SK-N-SH (cell line): ENCODE results near the gene NT5C.

Source experiments
- EP300 ChIP-seq, 2 experiments: IDR thresholded peaks; 2 replicates each; pipeline versions ENCODE4 v1.4.0 to v1.6.1; 2012; ENCODE audit warnings: borderline replicate concordance in 1 of 2, low read depth in 1 of 2, low read length in 1 of 2
- FOXM1 ChIP-seq: IDR thresholded peaks from 2 replicates; pipeline ENCODE4 v1.4.0; 2012; ENCODE audit warnings: low read depth, mild to moderate bottlenecking
- GABPA ChIP-seq: IDR thresholded peaks from 2 replicates; pipeline ENCODE4 v1.4.0; 2012; ENCODE audit warnings: low read depth, mild to moderate bottlenecking
- NRF1 ChIP-seq: IDR thresholded peaks from 2 replicates; pipeline ENCODE4 v1.6.1; 2012; ENCODE audit warnings: low read depth, mild to moderate bottlenecking, low read length
- TF ChIP-seq, protein P1 (sequence below): fragments of 200-600 bp; sonication (generic); IDR thresholded peaks from 2 replicates; pipeline ENCODE4 v1.6.1; 2017; ENCODE audit warnings: antibody characterized with exemption, mild to moderate bottlenecking, moderate library complexity
- TF ChIP-seq, protein P2 (sequence below): fragments of 150-350 bp; IDR thresholded peaks from 2 replicates; pipeline ENCODE4 v1.6.1; 2017; ENCODE audit warnings: antibody characterized with exemption, low read length, low read depth, borderline replicate concordance

DNA sequence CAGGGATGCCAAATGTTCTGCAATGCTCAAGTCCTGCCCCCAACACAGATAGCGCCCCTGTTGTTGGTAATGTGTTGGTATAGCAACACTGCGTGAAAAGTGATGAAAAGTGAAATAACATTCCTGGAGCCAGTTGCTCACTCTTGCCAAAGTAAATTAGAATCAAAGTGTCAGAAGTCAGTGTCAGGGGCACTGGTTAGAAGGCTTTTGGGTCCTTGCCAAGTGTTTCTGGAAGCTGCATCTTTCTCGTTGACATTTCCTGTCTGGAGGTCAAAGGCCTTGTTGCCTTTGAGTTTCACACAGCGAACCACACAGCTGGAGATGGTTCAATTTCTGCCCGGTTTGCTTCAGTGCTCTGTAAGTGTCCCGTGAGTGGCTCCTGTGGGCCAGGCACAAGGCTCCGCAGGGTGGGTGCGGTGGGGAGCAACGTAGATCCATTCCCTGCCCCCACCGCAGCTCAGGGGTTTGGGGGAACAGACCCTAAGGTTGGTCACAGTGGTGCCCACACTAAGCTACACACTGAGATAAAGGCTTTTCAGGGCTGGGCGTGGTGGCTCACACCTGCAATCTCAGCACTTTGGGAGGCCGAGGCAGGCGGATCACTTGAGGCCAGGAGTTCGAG is 47.4 kb downstream of the NT5C start:
- TF ChIP-seq, protein P1, sequence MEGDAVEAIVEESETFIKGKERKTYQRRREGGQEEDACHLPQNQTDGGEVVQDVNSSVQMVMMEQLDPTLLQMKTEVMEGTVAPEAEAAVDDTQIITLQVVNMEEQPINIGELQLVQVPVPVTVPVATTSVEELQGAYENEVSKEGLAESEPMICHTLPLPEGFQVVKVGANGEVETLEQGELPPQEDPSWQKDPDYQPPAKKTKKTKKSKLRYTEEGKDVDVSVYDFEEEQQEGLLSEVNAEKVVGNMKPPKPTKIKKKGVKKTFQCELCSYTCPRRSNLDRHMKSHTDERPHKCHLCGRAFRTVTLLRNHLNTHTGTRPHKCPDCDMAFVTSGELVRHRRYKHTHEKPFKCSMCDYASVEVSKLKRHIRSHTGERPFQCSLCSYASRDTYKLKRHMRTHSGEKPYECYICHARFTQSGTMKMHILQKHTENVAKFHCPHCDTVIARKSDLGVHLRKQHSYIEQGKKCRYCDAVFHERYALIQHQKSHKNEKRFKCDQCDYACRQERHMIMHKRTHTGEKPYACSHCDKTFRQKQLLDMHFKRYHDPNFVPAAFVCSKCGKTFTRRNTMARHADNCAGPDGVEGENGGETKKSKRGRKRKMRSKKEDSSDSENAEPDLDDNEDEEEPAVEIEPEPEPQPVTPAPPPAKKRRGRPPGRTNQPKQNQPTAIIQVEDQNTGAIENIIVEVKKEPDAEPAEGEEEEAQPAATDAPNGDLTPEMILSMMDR = no peak
- TF ChIP-seq, protein P2, sequence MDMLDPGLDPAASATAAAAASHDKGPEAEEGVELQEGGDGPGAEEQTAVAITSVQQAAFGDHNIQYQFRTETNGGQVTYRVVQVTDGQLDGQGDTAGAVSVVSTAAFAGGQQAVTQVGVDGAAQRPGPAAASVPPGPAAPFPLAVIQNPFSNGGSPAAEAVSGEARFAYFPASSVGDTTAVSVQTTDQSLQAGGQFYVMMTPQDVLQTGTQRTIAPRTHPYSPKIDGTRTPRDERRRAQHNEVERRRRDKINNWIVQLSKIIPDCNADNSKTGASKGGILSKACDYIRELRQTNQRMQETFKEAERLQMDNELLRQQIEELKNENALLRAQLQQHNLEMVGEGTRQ = no peak
- no peak for TF ChIP-seq GABPA
- TF ChIP-seq NRF1 = no peak
- TF ChIP-seq EP300 (IDR thresholded peaks at IDR 0.05; ENCODE audit: borderline replicate concordance in 1 of 2, low read depth in 1 of 2, low read length in 1 of 2) = no peak
- TF ChIP-seq FOXM1 = no peak
